HEK293T (cell line): ENCODE data around the gene COLGALT1.

Source experiments
- FOXA1 ChIP-seq: fragments of 450-650 bp; IDR thresholded peaks from 2 replicates; pipeline ENCODE4 v1.6.1; 2016; ENCODE audit warnings: mild to moderate bottlenecking
- SP1 ChIP-seq: fragments of 450-650 bp; IDR thresholded peaks from 2 replicates; pipeline ENCODE4 v1.6.1; 2017

- TF ChIP-seq FOXA1, result no peak
- TF ChIP-seq SP1, result no peak
These were observed 18.5 kb upstream of the COLGALT1 start for GRCh38 chr19:17536955-17537354.
